Posterior vena cava (tissue), 2 donors: ENCODE results near the gene ADGRL4. TPM values are rescaled to one million over a fixed set of nuclear protein-coding genes. Genes with fewer than 3 reads are reported as not detected.

Experiments
- DNase-seq: peaks from one replicate; pipeline ENCODE4 v3.0.0-alpha.2; 2020; ENCODE audit warnings: low spot score
- intact Hi-C, 2 donors: fragments of 100-400 bp; cut with DNase I; formaldehyde crosslinking; loops; one replicate each; pipeline versions ENCODE4 v1.14.1 to v1.14.2; 2022 to 2023
- total RNA-seq, 2 donors: library from RNA; stranded (reverse); fragmentation: NEBNext Ultra II Directional; extraction: Animal tissue kit (Norgen Biotek cat#: 25700); gene quantifications; one replicate each; pipeline ENCODE4 v1.2.1, GENCODE V29; 2021
- donor health status: DM: yes; HTN: yes; CAD: no.
- donor health status: DM: yes; HTN: yes; CAD: no.

Gene ADGRL4
- total RNA-seq, 2 donors from 2014 or later, result 34.1 to 34.5 TPM

DNA sequence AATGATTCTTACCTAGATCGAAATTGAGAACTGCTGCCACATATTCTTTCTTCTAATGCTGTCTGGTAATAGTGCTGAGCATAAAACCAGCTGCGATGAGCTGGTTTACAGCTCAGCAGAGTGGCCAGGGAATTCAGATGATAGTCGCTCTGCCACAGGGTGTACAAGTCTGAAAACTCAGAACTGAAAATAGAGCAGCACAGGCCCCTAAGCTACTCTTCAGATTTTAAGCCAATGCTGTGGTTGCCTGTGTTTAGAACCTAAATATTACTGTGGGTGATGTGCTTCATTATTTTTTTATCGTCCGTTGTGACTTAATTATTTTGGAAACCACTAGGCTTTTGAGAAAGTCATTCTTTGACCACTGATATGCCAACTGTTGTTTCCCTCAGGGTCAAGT, 152.0 kb downstream of the ADGRL4 start:
- no peak for DNase-seq

DNA sequence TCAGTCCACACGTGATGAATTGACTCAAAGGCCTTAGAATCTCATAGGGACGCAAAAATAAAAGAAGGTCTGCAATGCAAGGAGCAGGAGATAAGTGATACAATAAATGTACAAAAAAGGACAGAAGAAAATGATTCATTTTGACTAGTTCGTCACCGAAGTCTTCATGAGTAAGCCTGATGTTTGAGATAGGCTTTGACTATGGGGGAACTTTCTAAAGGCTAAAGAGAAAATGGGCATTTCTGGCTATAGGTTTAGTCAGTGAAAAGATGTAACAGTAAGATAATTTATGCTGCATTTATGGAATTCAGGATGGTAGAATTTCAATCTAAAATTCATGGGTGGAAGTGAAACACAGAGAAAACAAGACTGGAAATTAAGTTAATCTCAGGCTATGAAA, 163.0 kb downstream of the ADGRL4 start:
- no peak for DNase-seq
- intact Hi-C loops, result no loop called here

More for the DNA sequence above, 152.0 kb downstream of the ADGRL4 start:
- intact Hi-C loops, result loop anchor here in 1 of 2 donors (2.0 kb wide), 1 partner anchor 18 kb away; no protein-coding TSS in a partner anchor

DNA sequence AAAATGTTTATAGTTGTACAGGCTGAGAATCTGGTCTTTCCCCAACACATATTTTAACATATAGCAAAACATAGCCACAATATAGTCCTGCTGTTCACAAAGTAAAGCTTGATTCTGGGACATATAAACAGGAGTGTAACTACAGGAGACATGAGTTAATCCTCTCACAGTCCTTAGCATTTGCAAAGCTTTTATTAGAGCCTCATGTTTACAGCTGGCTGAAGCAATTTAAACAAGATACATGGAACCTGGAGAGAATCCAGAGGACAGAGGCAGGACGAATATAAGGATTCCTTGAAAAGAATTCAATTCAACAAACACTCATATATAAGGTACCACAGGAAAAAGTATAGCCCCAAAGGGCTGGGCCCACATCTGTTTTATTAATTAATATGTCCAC, 163.4 kb downstream of the ADGRL4 start:
- DNase-seq, result no peak
- intact Hi-C loops, result no loop called here

DNA sequence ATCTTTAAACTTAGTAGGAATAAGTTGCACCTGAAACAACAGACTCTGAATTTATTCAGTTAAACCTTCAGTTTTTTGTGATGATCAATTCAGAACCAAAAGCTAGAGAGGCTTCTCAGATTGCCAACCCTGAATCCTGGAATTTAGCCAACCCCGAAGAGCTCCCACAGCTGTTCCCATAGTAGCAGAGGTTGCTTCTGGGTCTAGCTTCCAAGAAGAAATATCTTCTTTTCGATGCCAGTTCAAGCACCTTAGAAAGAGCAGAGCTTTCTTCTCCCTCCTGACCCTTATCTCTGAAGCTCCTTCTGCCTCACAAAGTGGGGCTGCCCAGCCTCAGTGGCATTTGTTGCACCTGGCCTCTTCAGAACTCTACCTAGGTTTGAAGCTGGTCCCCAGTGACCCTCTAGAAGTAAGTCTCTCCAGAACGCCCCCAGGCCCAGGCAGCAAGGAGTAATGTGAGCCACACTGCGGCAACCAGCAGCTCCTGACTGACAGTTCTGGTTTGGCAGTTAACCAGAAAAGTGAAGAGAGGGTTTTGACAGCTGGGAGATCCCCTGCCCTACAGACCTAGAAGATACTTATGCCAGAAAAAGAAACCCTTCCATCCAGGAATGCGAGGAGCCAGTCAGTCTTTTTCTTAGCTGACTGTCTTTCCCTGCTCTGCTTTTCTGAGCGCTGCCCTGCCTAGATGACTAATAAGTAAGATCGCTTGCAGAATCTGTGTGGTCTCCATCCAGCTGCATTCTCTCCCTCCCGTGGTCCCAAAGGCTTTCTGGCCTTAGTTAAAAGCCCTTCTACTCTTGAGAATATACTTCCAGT, 165.9 kb downstream of the ADGRL4 start:
- peak; percentile 69 for DNase-seq
- intact Hi-C loops, result no loop called here
